ENCODE results near the gene ZDHHC7. TPM values are rescaled to one million over a fixed set of nuclear protein-coding genes. Genes with fewer than 3 reads are reported as not detected.

ZDHHC7 gene
- total RNA-seq, 4 donors from 2014 or later = 55.3 to 77.5 (median 66.3) TPM

- TF ChIP-seq EP300 (IDR thresholded peaks at IDR 0.05) (no peak), POLR2AphosphoS5 (IDR thresholded peaks at IDR 0.05) (no peak), POLR2A (IDR thresholded peaks at IDR 0.05) (no peak)
- TF ChIP-seq, protein P1, sequence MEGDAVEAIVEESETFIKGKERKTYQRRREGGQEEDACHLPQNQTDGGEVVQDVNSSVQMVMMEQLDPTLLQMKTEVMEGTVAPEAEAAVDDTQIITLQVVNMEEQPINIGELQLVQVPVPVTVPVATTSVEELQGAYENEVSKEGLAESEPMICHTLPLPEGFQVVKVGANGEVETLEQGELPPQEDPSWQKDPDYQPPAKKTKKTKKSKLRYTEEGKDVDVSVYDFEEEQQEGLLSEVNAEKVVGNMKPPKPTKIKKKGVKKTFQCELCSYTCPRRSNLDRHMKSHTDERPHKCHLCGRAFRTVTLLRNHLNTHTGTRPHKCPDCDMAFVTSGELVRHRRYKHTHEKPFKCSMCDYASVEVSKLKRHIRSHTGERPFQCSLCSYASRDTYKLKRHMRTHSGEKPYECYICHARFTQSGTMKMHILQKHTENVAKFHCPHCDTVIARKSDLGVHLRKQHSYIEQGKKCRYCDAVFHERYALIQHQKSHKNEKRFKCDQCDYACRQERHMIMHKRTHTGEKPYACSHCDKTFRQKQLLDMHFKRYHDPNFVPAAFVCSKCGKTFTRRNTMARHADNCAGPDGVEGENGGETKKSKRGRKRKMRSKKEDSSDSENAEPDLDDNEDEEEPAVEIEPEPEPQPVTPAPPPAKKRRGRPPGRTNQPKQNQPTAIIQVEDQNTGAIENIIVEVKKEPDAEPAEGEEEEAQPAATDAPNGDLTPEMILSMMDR (IDR thresholded peaks at IDR 0.05) = no peak
- Histone ChIP-seq H3K27ac (no peak overlapping the region), H3K9me3 (no peaks in the 10 kb centered on the region), H3K36me3 (peaks cover 0 to 4% of the 10 kb centered on the region in 2 donors), H3K27me3 (no peaks in the 10 kb centered on the region), H3K4me1 (peaks cover 0 to 10% (median 2%) of the 10 kb centered on the region in 3 donors), H3K4me3 (no peak overlapping the region)
- ATAC-seq = no peak
- 85 to 91% methylated on average over 6 to 11 of the region's 11 CpGs for WGBS, 2 donors (ENCODE audit: low coverage in 1 of 2)
Observed at GRCh38 chr16:85047867-85048455, 36.6 kb upstream of the ZDHHC7 start.

GRCh38 chr16:85046931-85047866, 35.9 kb upstream of the ZDHHC7 start:
- no peak overlapping the region for H3K27ac ChIP-seq
- H3K4me3 ChIP-seq = no peak overlapping the region
- no peaks in the 10 kb centered on the region for H3K27me3 ChIP-seq
- H3K4me1 ChIP-seq = peaks cover 0 to 17% (median 2%) of the 10 kb centered on the region in 3 donors
- no peak for ATAC-seq
- TF ChIP-seq POLR2A (IDR thresholded peaks at IDR 0.05) = no peak
- H3K9me3 ChIP-seq = no peaks in the 10 kb centered on the region
- WGBS, 2 donors (ENCODE audit: low coverage in 1 of 2) = 77 to 87% methylated on average over 6 to 7 of the region's 20 CpGs
- peaks cover 0 to 4% of the 10 kb centered on the region in 2 donors for H3K36me3 ChIP-seq

GRCh38 chr16:85046472-85046916, 35.2 kb upstream of the ZDHHC7 start:
- H3K4me1 ChIP-seq = peaks cover 0 to 24% (median 2%) of the 10 kb centered on the region in 3 donors
- 87 to 89% methylated on average over 5 to 8 of the region's 8 CpGs for WGBS, 2 donors (ENCODE audit: low coverage in 1 of 2)
- ATAC-seq = no peak
- H3K27ac ChIP-seq = no peak overlapping the region
- H3K36me3 ChIP-seq = peaks cover 0 to 4% of the 10 kb centered on the region in 2 donors
- no peak for TF ChIP-seq EP300 (IDR thresholded peaks at IDR 0.05)
- TF ChIP-seq, protein P1 (IDR thresholded peaks at IDR 0.05) = no peak
- no peak for TF ChIP-seq POLR2A (IDR thresholded peaks at IDR 0.05)
- TF ChIP-seq POLR2AphosphoS5 (IDR thresholded peaks at IDR 0.05) = no peak
- H3K4me3 ChIP-seq = no peak overlapping the region
- H3K9me3 ChIP-seq = no peaks in the 10 kb centered on the region
- no peaks in the 10 kb centered on the region for H3K27me3 ChIP-seq

DNA sequence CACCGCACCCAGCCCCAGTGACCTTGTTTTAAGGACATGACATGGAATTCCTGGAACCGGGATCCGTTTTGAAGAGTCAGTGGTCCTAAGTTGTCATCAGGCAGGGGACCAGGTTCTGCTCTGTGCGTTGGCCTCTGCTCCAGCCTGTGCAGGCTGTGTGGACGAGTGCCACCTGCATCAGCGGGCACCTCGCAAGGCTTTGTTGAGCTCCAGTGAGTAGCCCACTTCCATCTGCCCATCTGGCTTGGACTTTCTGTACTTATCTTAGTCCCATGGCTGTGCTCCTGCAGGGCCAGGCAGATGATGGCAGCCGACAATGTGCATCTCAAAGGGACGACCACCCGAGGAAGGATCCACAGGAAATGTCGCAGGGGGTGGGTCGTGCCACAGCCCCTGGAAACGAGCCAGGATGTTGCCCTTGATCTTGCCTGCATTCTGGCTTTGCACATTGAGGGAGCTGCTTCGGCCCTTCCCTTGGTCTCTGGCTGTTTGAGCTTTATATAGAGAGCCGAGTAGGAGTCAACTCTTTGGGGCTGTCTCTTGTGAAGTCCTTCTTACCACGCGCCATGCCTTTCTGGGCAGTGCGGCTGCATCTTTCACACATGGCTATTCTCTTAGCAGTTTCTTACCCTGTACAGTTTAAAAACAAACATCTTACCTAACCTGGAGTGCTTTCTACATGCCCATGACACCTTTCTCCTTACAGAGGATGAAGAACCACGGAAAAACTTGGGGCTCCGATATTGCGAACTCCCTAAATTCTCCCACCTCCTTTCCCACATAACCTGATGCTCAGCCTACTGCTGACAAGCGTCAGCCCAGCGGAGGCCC, 34.5 kb upstream of the ZDHHC7 start:
- Histone ChIP-seq H3K4me3 (no peak overlapping the region), H3K36me3 (peaks cover 0 to 4% of the 10 kb centered on the region in 2 donors), H3K4me1 (peaks cover 0 to 21% (median 2%) of the 10 kb centered on the region in 3 donors), H3K27me3 (no peaks in the 10 kb centered on the region), H3K9me3 (no peaks in the 10 kb centered on the region), H3K27ac (no peak overlapping the region)
- 77 to 87% methylated on average over 7 to 11 of the region's 23 CpGs for WGBS, 2 donors (ENCODE audit: low coverage in 1 of 2)
- ATAC-seq = no peak
- TF ChIP-seq, protein P1 (IDR thresholded peaks at IDR 0.05) = no peak
- TF ChIP-seq POLR2AphosphoS5 (IDR thresholded peaks at IDR 0.05) (no peak), POLR2A (IDR thresholded peaks at IDR 0.05) (no peak), EP300 (IDR thresholded peaks at IDR 0.05) (no peak)

GRCh38 chr16:85045077-85045476, 33.7 kb upstream of the ZDHHC7 start:
- Histone ChIP-seq H3K27me3 (no peaks in the 10 kb centered on the region), H3K4me1 (peaks cover 0 to 16% (median 0%) of the 10 kb centered on the region in 3 donors), H3K9me3 (no peaks in the 10 kb centered on the region), H3K27ac (no peak overlapping the region), H3K36me3 (peaks cover 0 to 4% of the 10 kb centered on the region in 2 donors), H3K4me3 (no peak overlapping the region)
- WGBS, 2 donors (ENCODE audit: low coverage in 1 of 2) = 89 to 100% methylated on average over 3 to 5 of the region's 5 CpGs
- no peak for ATAC-seq
- TF ChIP-seq, protein P1 (IDR thresholded peaks at IDR 0.05) = no peak
- no peak for TF ChIP-seq POLR2AphosphoS5 (IDR thresholded peaks at IDR 0.05)
- no peak for TF ChIP-seq EP300 (IDR thresholded peaks at IDR 0.05)
- no peak for TF ChIP-seq POLR2A (IDR thresholded peaks at IDR 0.05)

Data from gastroesophageal sphincter (tissue), 4 donors.